SK-N-MC (cell line): ENCODE results near the gene DDHD1.

Experiments used
- FOXP2 ChIP-seq: optimal IDR thresholded peaks from 2 replicates; pipeline ENCODE3; 2011; ENCODE audit warnings: mild to moderate bottlenecking, moderate library complexity; ENCODE audit not compliant: insufficient read depth; ENCODE audit errors: extremely low read length, control extremely low read depth
- POLR2AphosphoS5 ChIP-seq: IDR thresholded peaks from 2 replicates; pipeline ENCODE4 v1.6.1; 2012; ENCODE audit warnings: mild to moderate bottlenecking, low read depth, low read length, borderline replicate concordance

GRCh38 chr14:53044486-53044885 is 108.6 kb downstream of the DDHD1 start:
- TF ChIP-seq FOXP2 = no peak
- TF ChIP-seq POLR2AphosphoS5 = no peak
